SK-N-SH (cell line): ENCODE data around the gene LRMDA.

Experiments used
- RCOR1 ChIP-seq: fragments of 150-350 bp; IDR thresholded peaks from 2 replicates; pipeline ENCODE4 v1.6.1; 2017; ENCODE audit warnings: antibody characterized with exemption, low read length
- TF ChIP-seq, protein P1 (sequence below): fragments of 200-600 bp; sonication (generic); IDR thresholded peaks from 2 replicates; pipeline ENCODE4 v1.6.1; 2017; ENCODE audit warnings: antibody characterized with exemption, mild to moderate bottlenecking, moderate library complexity

DNA sequence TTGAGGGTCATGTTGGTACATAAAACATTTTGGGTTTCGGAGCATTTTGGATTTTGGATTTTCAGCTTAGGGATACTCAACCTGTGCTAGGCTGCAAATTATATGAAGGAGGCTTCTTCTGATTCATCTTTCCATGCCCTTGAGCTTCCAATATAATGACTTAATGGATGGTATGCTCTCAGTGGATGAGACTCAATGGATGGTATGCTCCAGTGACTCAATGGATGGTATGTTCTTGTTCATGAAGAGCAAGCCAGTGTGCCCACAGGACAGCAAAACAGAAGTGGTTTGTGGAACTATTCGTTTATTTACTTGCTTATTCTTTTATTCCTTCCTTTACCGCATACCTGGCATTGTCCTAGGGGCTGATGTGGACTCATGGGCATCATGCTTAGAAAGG, 969.6 kb downstream of the LRMDA start:
- TF ChIP-seq RCOR1, result no peak
- TF ChIP-seq, protein P1, sequence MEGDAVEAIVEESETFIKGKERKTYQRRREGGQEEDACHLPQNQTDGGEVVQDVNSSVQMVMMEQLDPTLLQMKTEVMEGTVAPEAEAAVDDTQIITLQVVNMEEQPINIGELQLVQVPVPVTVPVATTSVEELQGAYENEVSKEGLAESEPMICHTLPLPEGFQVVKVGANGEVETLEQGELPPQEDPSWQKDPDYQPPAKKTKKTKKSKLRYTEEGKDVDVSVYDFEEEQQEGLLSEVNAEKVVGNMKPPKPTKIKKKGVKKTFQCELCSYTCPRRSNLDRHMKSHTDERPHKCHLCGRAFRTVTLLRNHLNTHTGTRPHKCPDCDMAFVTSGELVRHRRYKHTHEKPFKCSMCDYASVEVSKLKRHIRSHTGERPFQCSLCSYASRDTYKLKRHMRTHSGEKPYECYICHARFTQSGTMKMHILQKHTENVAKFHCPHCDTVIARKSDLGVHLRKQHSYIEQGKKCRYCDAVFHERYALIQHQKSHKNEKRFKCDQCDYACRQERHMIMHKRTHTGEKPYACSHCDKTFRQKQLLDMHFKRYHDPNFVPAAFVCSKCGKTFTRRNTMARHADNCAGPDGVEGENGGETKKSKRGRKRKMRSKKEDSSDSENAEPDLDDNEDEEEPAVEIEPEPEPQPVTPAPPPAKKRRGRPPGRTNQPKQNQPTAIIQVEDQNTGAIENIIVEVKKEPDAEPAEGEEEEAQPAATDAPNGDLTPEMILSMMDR, result no peak
